GM23338 (cell line): Measurements from ENCODE around the gene PRPF4. TPM values are rescaled to one million over a fixed set of nuclear protein-coding genes. Genes with fewer than 3 reads are reported as not detected.

Experiments
- ATAC-seq: fragments of 200-7000 bp; cut with Tn5 transposase; 3 replicates; pipeline ENCODE4 v1.9.1; 2020
- DNase-seq: peaks from one replicate; pipeline ENCODE4 v3.0.0-alpha.2; 2015; ENCODE audit warnings: low spot score
- H2AFZ ChIP-seq: fragments of 200-600 bp; sonication (generic); 2 replicates; pipeline ENCODE4 v1.8.0; 2016; ENCODE audit warnings: antibody characterized with exemption, mild to moderate bottlenecking, moderate library complexity
- H3F3A ChIP-seq: fragments of 200-600 bp; sonication (generic); replicated peaks from 2 replicates; pipeline ENCODE4 v1.8.0; 2017; ENCODE audit warnings: antibody characterized with exemption, mixed run types, low read depth
- H3K27ac ChIP-seq: fragments of 200-600 bp; sonication (generic); 2 replicates; pipeline ENCODE4 v1.6.1; 2016; ENCODE audit warnings: low read depth
- H3K27me3 ChIP-seq: fragments of 200-600 bp; sonication (generic); 2 replicates; pipeline ENCODE4 v1.8.0; 2016; ENCODE audit warnings: mild to moderate bottlenecking, mixed run types, moderate library complexity; ENCODE audit not compliant: insufficient read depth
- H3K36me3 ChIP-seq: fragments of 200-600 bp; sonication (generic); 2 replicates; pipeline ENCODE4 v1.8.0; 2016; ENCODE audit warnings: mild to moderate bottlenecking; ENCODE audit not compliant: insufficient read depth
- H3K4me1 ChIP-seq: fragments of 200-600 bp; sonication (generic); 2 replicates; pipeline ENCODE4 v1.8.0; 2016; ENCODE audit warnings: mild to moderate bottlenecking, moderate library complexity; ENCODE audit not compliant: insufficient read depth
- H3K4me2 ChIP-seq: fragments of 200-600 bp; sonication (generic); 2 replicates; pipeline ENCODE4 v1.7.1; 2017; ENCODE audit warnings: mixed run types
- H3K4me3 ChIP-seq: fragments of 200-600 bp; sonication (generic); 2 replicates; pipeline ENCODE4 v1.6.1; 2016; ENCODE audit warnings: mixed run types
- H3K79me2 ChIP-seq: fragments of 200-600 bp; sonication (generic); replicated peaks from 2 replicates; pipeline ENCODE4 v1.8.0; 2017; ENCODE audit warnings: mild to moderate bottlenecking; ENCODE audit not compliant: insufficient read depth
- H3K9me2 ChIP-seq: fragments of 200-600 bp; sonication (generic); 2 replicates; pipeline ENCODE4 v1.8.0; 2017; ENCODE audit not compliant: insufficient read depth
- H4K20me1 ChIP-seq: fragments of 200-600 bp; sonication (generic); replicated peaks from 2 replicates; pipeline ENCODE4 v1.8.0; 2017; ENCODE audit warnings: mild to moderate bottlenecking; ENCODE audit not compliant: insufficient read depth
- H3K27ac Mint-ChIP-seq: 2 replicates; pipeline ENCODE4 v1.8.0; 2020; ENCODE audit warnings: inconsistent platforms, mild to moderate bottlenecking, moderate library complexity, mixed read lengths
- H3K27me3 Mint-ChIP-seq: 3 replicates; pipeline ENCODE4 v1.8.0; 2022; ENCODE audit warnings: low read depth, mild to moderate bottlenecking, moderate library complexity, mixed read lengths, inconsistent platforms; ENCODE audit not compliant: insufficient read depth, poor library complexity
- H3K36me3 Mint-ChIP-seq: 3 replicates; pipeline ENCODE4 v1.8.0; 2021; ENCODE audit warnings: low read depth, mild to moderate bottlenecking, inconsistent platforms, moderate library complexity, mixed read lengths
- H3K4me1 Mint-ChIP-seq: 3 replicates; pipeline ENCODE4 v1.8.0; 2020; ENCODE audit warnings: mild to moderate bottlenecking, inconsistent platforms, mixed read lengths
- H3K4me3 Mint-ChIP-seq: 3 replicates; pipeline ENCODE4 v1.8.0; 2021; ENCODE audit warnings: moderate library complexity, mild to moderate bottlenecking, inconsistent platforms, mixed read lengths
- H3K9me3 Mint-ChIP-seq: 3 replicates; pipeline ENCODE4 v1.8.0; 2020; ENCODE audit warnings: moderate library complexity, mild to moderate bottlenecking, inconsistent platforms, mixed read lengths
- CREB1 ChIP-seq: fragments of 250-450 bp; sonication (Bioruptor Pico); IDR thresholded peaks from 2 replicates; pipeline ENCODE4 v1.5.0; 2020; ENCODE audit warnings: low read depth, mild to moderate bottlenecking, moderate library complexity
- CTCF ChIP-seq, 2 experiments: fragments of 200-600 bp in 1 of 2; sonication (generic) in 1 of 2; conservative IDR thresholded peaks; 2 replicates each; pipeline versions ENCODE4 v1.5.1 to v1.6.1; 2016 to 2017; ENCODE audit warnings: antibody characterized with exemption in 2 of 2, low read depth in 2 of 2, mild to moderate bottlenecking in 2 of 2, moderate library complexity in 1 of 2
- ETS1 ChIP-seq: IDR thresholded peaks from 2 replicates; pipeline ENCODE4 v1.6.1; 2016; ENCODE audit warnings: antibody characterized with exemption
- EZH2 ChIP-seq: fragments of 200-600 bp; sonication (generic); IDR thresholded peaks from one replicate; pipeline ENCODE4 v1.8.0; 2017; ENCODE audit warnings: antibody characterized with exemption, mild to moderate bottlenecking, low read depth; ENCODE audit not compliant: unreplicated experiment
- EZH2phosphoT487 ChIP-seq: fragments of 200-600 bp; sonication (generic); IDR thresholded peaks from one replicate; pipeline ENCODE4 v1.8.1; 2018; ENCODE audit warnings: antibody characterized with exemption; ENCODE audit not compliant: unreplicated experiment
- JUNB ChIP-seq: IDR thresholded peaks from one replicate; pipeline ENCODE4 v1.6.1; 2016; ENCODE audit warnings: antibody characterized with exemption; ENCODE audit not compliant: unreplicated experiment
- NANOG ChIP-seq: IDR thresholded peaks from 2 replicates; pipeline ENCODE4 v1.6.1; 2016; ENCODE audit warnings: antibody characterized with exemption, borderline replicate concordance
- POLR2AphosphoS5 ChIP-seq: IDR thresholded peaks from 2 replicates; pipeline ENCODE4 v1.6.1; 2016; ENCODE audit warnings: antibody characterized with exemption, low read depth
- REST ChIP-seq: IDR thresholded peaks from one replicate; pipeline ENCODE4 v1.6.1; 2018; ENCODE audit warnings: antibody characterized with exemption; ENCODE audit not compliant: unreplicated experiment
- STAT1 ChIP-seq: IDR thresholded peaks from one replicate; pipeline ENCODE4 v1.6.1; 2016; ENCODE audit warnings: antibody characterized with exemption; ENCODE audit not compliant: unreplicated experiment
- ZNF114 ChIP-seq: fragments of 250-450 bp; sonication (Bioruptor Pico); IDR thresholded peaks from 2 replicates; pipeline ENCODE4 v1.5.0; 2020; ENCODE audit warnings: mild to moderate bottlenecking, moderate library complexity
- ZNF331 ChIP-seq: fragments of 250-450 bp; sonication (Bioruptor Pico); IDR thresholded peaks from 2 replicates; pipeline ENCODE4 v1.5.0; 2020; ENCODE audit warnings: low read depth, mild to moderate bottlenecking, moderate library complexity
- ZNF462 ChIP-seq: fragments of 250-450 bp; sonication (Bioruptor Pico); IDR thresholded peaks from 2 replicates; pipeline ENCODE4 v1.5.0; 2020; ENCODE audit warnings: mild to moderate bottlenecking, moderate library complexity
- polyA plus RNA-seq: library from polyadenylated mRNA; unstranded; fragments of >200 nt; fragmentation: Nextera tagmentation; extraction: Ambion mirVana; gene quantifications from 2 replicates; pipeline ENCODE4 v1.2.1, GENCODE V29; 2016
- total RNA-seq: library from RNA; depleted of rRNA; stranded (reverse); fragments of >200 nt; shearing (Covaris generic); gene quantifications from 2 replicates; pipeline ENCODE4 v1.2.3, GENCODE V29; 2014

PRPF4 gene
- total and polyA plus RNA-seq, 2 experiments from 2014 or later, result 18.7 to 34.6 TPM

- H2AFZ ChIP-seq, result no peak overlapping the region
- no peaks in the 10 kb centered on the region for H4K20me1 ChIP-seq
- Mint-ChIP-seq H3K9me3 (no peaks in the 10 kb centered on the region), H3K27me3 (peaks cover 3% of the 10 kb centered on the region), H3K4me1 (peaks cover 3% of the 10 kb centered on the region; the same call in 2 of the 3 replicates), H3K36me3 (no peaks in the 10 kb centered on the region), H3K4me3 (no peak overlapping the region), H3K27ac (no peak overlapping the region)
- H3K9me2 ChIP-seq, result no peaks in the 10 kb centered on the region
- no peaks in the 10 kb centered on the region for H3K36me3 ChIP-seq
- no peak overlapping the region for H3K4me2 ChIP-seq
- TF ChIP-seq STAT1 (no peak), CTCF (conservative IDR thresholded peaks at IDR 0.05; ENCODE audit: low read depth in 2 of 2) (no peak), REST (no peak), ZNF462 (CRISPR knock-in tag) (no peak), CREB1 (CRISPR knock-in tag) (no peak), EZH2 (no peak), ZNF114 (CRISPR knock-in tag) (no peak), NANOG (no peak), EZH2phosphoT487 (no peak), ZNF331 (CRISPR knock-in tag) (no peak), JUNB (no peak), POLR2AphosphoS5 (no peak), ETS1 (no peak)
- no peak overlapping the region for H3K4me3 ChIP-seq
- H3K79me2 ChIP-seq, result no peaks in the 10 kb centered on the region
- ATAC-seq, result no peak
- H3F3A ChIP-seq, result no peaks in the 10 kb centered on the region
- no peak overlapping the region for H3K27ac ChIP-seq
- H3K4me1 ChIP-seq, result no peaks in the 10 kb centered on the region
- no peak for DNase-seq
- H3K27me3 ChIP-seq, result no peaks in the 10 kb centered on the region
These were observed 50.8 kb downstream of the PRPF4 start for GRCh38 chr9:113326230-113326629.
